Stomach smooth muscle (tissue), 2 donors: ENCODE measurements around the gene SMCO2.
A peak's percentile ranks its signal among the peaks of the same experiment; 100 is the strongest.

Experiments used
- H3K27ac ChIP-seq: one replicate; pipeline ENCODE4 v1.7.0; 2013; ENCODE audit warnings: mild to moderate bottlenecking, low read length, inconsistent platforms
- H3K27me3 ChIP-seq, 2 donors: one replicate each; pipeline ENCODE4 v1.7.0; 2013; ENCODE audit warnings: low read length in 2 of 2; ENCODE audit not compliant: insufficient read depth in 2 of 2, control insufficient read depth in 1 of 2
- H3K36me3 ChIP-seq, 2 donors: one replicate each; pipeline ENCODE4 v1.7.0; 2013; ENCODE audit warnings: low read length in 2 of 2; ENCODE audit not compliant: control insufficient read depth in 2 of 2, insufficient read depth in 2 of 2
- H3K4me1 ChIP-seq: one replicate; pipeline ENCODE4 v1.7.0; 2013; ENCODE audit warnings: low read length; ENCODE audit not compliant: control insufficient read depth, insufficient read depth
- H3K4me3 ChIP-seq, 2 donors: one replicate each; pipeline ENCODE4 v1.7.0; 2013; ENCODE audit warnings: low read length in 2 of 2
- H3K9ac ChIP-seq, 2 donors: one replicate each; pipeline ENCODE4 v1.7.0; 2013; ENCODE audit warnings: low read length in 2 of 2, mild to moderate bottlenecking in 1 of 2
- H3K9me3 ChIP-seq, 2 donors: one replicate each; pipeline ENCODE4 v1.7.0; 2013; ENCODE audit warnings: low read length in 2 of 2; ENCODE audit not compliant: control insufficient read depth in 2 of 2
- donor health status: healthy.
- donor health status: Pancreatic carcinoma.

Gene SMCO2

GRCh38 chr12:27513155-27513824 is 66.8 kb downstream of the SMCO2 start:
- H3K9me3 ChIP-seq: no peaks in the 10 kb centered on the region
- peaks cover 0 to 2% of the 10 kb centered on the region in 2 donors for H3K27me3 ChIP-seq
- H3K4me1 ChIP-seq: peaks cover 3% of the 10 kb centered on the region
- H3K27ac ChIP-seq: no peak overlapping the region
- H3K36me3 ChIP-seq: no peaks in the 10 kb centered on the region
- no peak overlapping the region for H3K4me3 ChIP-seq
- H3K9ac ChIP-seq: no peak overlapping the region

- Histone ChIP-seq H3K27ac (no peak overlapping the region), H3K9me3 (no peaks in the 10 kb centered on the region), H3K4me3 (no peak overlapping the region), H3K27me3 (peaks cover 0 to 2% of the 10 kb centered on the region in 2 donors), H3K9ac (no peak overlapping the region), H3K4me1 (peaks cover 3% of the 10 kb centered on the region), H3K36me3 (no peaks in the 10 kb centered on the region)
Measured at GRCh38 chr12:27515671-27516070, 69.1 kb downstream of the SMCO2 start.

- H3K4me3 ChIP-seq: no peak overlapping the region
- peaks cover 0 to 2% of the 10 kb centered on the region in 2 donors for H3K27me3 ChIP-seq
- H3K9me3 ChIP-seq: no peaks in the 10 kb centered on the region
- no peak overlapping the region for H3K9ac ChIP-seq
- H3K27ac ChIP-seq: no peak overlapping the region
- H3K36me3 ChIP-seq: no peaks in the 10 kb centered on the region
- no peaks in the 10 kb centered on the region for H3K4me1 ChIP-seq
Measured at GRCh38 chr12:27516625-27517024, 70.1 kb downstream of the SMCO2 start.

- Histone ChIP-seq H3K9me3 (no peaks in the 10 kb centered on the region), H3K36me3 (no peaks in the 10 kb centered on the region), H3K27ac (no peak overlapping the region), H3K4me1 (no peaks in the 10 kb centered on the region), H3K27me3 (peaks cover 0 to 2% of the 10 kb centered on the region in 2 donors), H3K4me3 (no peak overlapping the region), H3K9ac (no peak overlapping the region)
Measured at GRCh38 chr12:27517546-27517945, 71.0 kb downstream of the SMCO2 start.

- Histone ChIP-seq H3K4me1 (peaks cover 3% of the 10 kb centered on the region), H3K27ac (no peak overlapping the region), H3K9ac (no peak overlapping the region), H3K4me3 (no peak overlapping the region), H3K27me3 (peaks cover 0 to 2% of the 10 kb centered on the region in 2 donors), H3K9me3 (no peaks in the 10 kb centered on the region), H3K36me3 (no peaks in the 10 kb centered on the region)
Measured at GRCh38 chr12:27517961-27518665, 71.6 kb downstream of the SMCO2 start.

DNA sequence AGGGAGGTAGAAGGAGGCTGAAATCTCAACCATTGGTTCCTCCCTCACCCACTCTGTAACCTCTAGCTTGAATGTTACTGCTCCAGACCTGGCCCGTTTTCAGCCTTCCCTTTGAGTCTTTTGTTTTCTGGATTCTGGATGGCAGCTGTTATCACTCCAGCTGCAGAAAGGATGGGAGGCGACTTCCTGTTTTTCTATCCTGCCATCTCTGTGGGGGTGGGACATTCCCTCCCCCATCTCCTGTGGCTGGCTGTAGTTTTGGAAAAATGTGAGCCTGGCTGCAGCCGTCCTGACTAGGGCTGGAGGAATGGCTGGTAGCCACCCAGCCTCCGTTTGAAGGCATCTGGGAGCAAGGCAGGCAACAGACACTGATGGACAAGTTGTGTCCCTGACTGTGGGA is 74.5 kb downstream of the SMCO2 start:
- Histone ChIP-seq H3K9me3 (no peaks in the 10 kb centered on the region), H3K27ac (no peak overlapping the region), H3K36me3 (no peaks in the 10 kb centered on the region), H3K4me3 (no peak overlapping the region), H3K27me3 (peaks cover 0 to 2% of the 10 kb centered on the region in 2 donors), H3K9ac (no peak overlapping the region), H3K4me1 (peaks cover 7% of the 10 kb centered on the region)

- H3K4me1 ChIP-seq: peaks cover 7% of the 10 kb centered on the region
Measured at GRCh38 chr12:27521981-27522380, 75.4 kb downstream of the SMCO2 start.

DNA sequence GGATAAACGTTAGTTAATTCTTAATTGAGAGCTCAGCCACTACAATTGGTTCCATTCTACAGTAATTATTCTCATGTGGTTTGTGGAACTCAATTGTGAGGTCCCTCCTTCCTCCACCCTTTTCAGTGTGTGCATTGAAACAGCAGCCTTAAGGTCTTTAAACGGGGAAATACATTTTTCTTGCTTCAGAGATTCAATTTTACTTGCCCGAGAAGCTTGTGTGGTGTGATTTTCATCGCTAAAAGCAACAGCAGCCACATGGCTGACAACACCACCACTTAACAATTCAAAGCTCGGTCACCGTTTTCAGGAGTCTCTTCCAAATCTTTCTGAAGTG is 76.7 kb downstream of the SMCO2 start:
- Histone ChIP-seq H3K36me3 (no peaks in the 10 kb centered on the region), H3K9ac (peak overlapping the region; percentile 86 to 94), H3K27ac (peak overlapping the region; percentile 79), H3K4me1 (peaks cover 7% of the 10 kb centered on the region), H3K27me3 (no peaks in the 10 kb centered on the region), H3K9me3 (no peaks in the 10 kb centered on the region), H3K4me3 (peak overlapping the region; percentile 93 to 95)

More at GRCh38 chr12:27521981-27522380, 75.4 kb downstream of the SMCO2 start:
- peak overlapping the region; percentile 18 for H3K27ac ChIP-seq
- H3K9me3 ChIP-seq: no peaks in the 10 kb centered on the region
- H3K4me3 ChIP-seq: no peak overlapping the region
- no peaks in the 10 kb centered on the region for H3K36me3 ChIP-seq
- peaks cover 0 to 2% of the 10 kb centered on the region in 2 donors for H3K27me3 ChIP-seq
- H3K9ac ChIP-seq: no peak overlapping the region

DNA sequence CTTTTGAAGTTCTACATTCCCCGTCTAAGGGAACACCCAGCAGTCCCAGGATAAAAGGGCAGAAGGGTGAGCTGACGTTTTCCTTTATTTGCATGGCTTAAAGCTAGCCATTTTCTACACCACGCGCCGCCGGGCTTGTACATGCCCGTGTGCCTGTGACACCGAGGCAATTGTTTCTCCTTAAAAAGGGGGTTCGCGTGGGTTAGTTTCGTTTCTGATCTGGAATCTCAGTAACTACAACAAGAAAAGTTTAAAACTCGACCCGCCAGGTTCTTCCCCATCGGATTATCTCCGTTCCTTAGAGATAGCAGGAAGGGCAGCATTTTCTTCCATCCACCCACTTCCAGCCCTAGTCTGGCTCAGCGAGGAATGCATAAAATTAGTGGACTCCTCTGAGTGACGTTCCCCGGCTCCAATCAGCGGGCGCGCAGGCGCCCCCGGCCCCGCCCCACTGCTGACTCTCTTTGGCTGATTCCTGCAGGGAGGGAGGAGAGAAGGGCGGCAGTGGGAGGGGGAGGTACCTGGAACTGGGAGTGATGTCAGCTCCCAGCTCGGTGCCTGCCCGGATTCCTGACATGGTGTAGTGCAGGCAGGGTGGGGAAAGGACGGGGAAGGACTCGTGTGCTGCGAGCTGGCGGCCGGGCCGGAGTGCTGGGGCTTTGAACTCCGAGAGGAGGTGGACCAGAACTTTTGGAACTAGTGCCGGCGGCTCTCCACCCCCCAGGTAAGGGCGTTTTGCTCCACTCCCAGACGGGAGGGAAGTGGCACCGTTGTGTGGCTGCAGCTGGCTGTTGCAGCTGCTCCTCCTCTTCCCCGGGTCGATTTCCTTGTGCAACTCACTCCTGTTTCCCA is 77.3 kb downstream of the SMCO2 start, which contains the start of gene PPFIBP1:
Gene PPFIBP1 (plus strand): TSS at position 565 of the 852 bp plus-strand sequence. CDS start 109,191 bp downstream, outside the sequence.
- no peaks in the 10 kb centered on the region for H3K36me3 ChIP-seq
- peaks cover 7% of the 10 kb centered on the region for H3K4me1 ChIP-seq

GRCh38 chr12:27524494-27524835 is 77.9 kb downstream of the SMCO2 start:
- peaks cover 7% of the 10 kb centered on the region for H3K4me1 ChIP-seq
- no peaks in the 10 kb centered on the region for H3K36me3 ChIP-seq
- peak overlapping the region; percentile 93 to 95 for H3K4me3 ChIP-seq
- peak overlapping the region; percentile 80 to 94 for H3K9ac ChIP-seq
- no peaks in the 10 kb centered on the region for H3K27me3 ChIP-seq
- H3K9me3 ChIP-seq: no peaks in the 10 kb centered on the region
- peak overlapping the region; percentile 79 for H3K27ac ChIP-seq

More for the DNA sequence above, 77.3 kb downstream of the SMCO2 start, which contains the start of gene PPFIBP1:
- Histone ChIP-seq H3K4me3 (peak within 1 kb of the TSS; percentile 93 to 95), H3K27me3 (no peaks in the 10 kb centered on the region), H3K9me3 (no peaks in the 10 kb centered on the region), H3K27ac (peak within 1 kb of the TSS; percentile 79), H3K9ac (peak within 1 kb of the TSS; percentile 86 to 94)
